ENCODE data around the gene TP53TG5. TPM values are rescaled to one million over a fixed set of nuclear protein-coding genes. Genes with fewer than 3 reads are reported as not detected.

TP53TG5 gene
- total RNA-seq, 1 donor from 2014 or later = not detected

GRCh38 chr20:45405571-45406259, 27.6 kb upstream of the TP53TG5 start:
- peak; percentile 7 for DNase-seq

- no peak for DNase-seq
These were observed 26.3 kb upstream of the TP53TG5 start for GRCh38 chr20:45404438-45404837.

DNA sequence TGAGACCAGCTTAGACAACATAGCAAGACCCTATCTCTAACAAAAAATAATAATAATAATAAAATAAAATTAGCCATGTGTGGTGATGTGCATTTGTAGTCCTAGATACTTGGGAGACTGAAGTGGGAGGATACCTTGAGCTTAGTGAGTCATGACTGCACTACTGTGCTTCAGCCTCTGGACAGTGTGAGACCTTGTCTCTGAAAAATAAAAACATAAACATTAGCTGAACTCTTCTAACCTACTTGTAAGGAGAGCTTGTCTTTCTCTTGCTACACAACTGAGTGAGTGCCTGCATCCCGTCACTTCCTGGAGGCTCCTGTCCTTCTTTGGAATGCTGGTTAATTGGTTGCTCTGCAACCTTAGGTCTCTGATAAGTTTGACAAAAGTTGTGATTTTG, 24.8 kb upstream of the TP53TG5 start:
- no peak for DNase-seq

GRCh38 chr20:45400346-45401031, 22.4 kb upstream of the TP53TG5 start:
- no peak for DNase-seq

DNA sequence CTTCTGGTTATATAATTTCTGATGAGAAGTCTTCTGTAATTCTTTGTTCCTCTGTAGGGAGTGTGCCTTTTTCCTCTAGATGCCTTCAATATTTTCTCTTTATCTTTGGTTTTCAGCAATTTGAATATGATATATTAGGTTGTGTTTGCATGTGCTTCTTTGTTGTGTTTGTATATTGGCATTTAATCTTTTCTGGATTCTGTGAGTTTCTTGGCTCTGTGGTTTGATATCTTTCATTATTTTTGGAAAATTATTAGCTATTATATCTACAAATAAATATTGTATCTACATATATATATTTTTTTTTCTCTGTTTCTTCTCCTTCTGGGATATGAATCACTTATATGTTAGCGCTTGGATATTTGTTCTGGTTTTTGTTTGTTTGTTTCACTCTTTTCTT, 20.9 kb upstream of the TP53TG5 start:
- DNase-seq = no peak

DNA sequence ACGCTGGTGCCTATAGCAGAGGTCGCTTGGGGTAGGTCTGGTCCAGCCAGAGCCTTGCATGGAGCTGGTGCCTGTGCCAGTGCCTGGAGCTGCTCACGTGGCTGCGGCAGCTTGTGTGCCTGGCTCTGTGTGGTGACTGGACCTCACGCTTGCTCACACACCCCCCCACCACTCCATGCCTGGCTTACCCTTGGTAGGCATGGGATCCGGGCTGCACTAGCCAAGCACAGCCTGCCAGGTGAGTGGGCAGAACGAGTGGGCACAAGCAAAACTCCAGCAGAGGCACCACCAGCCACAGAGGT, 16.9 kb upstream of the TP53TG5 start:
- DNase-seq = no peak

DNA sequence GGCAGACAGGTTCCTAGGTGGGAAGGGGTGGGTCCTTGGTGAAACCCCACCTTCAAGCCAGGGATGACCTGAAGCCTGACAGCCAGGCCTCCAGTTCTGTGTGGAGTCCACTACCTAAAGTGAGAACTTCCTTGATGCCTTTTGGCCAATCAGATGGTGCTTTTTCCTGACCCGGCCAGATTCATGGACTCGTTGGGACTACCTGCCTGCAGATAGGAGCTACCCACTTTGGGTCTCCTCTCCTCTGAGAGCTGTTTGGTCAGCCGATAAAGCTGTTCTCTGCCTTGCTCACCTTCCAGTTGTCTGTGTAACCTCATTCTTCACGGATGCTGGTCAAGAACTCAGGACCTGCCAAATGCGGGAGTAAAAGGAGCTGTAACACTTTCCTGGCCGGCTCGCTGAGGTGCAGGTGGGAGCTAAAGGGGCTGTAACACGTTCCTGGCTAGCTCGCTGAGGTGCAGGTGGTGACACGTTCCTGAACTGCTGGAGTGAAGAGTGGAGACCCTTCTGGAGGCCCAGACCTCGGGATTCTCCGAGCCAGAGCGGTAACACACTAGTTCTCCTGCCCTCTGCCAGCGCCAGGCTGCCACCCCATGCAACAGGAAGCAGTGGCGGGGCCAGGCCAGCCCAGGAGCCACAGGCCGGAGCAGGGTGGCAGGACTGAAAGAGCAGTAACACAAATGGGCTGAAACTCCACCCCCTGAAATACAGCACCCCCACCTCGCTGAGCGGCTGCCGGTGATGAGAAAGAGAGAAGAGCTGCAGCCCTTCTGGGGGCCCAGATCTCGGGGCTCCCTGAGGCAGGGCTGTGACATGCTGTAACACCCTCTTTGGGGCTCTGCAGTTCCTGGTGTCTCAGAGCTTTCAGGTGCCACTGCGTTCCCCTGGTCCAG, 16.3 kb upstream of the TP53TG5 start:
- no peak for DNase-seq

DNA sequence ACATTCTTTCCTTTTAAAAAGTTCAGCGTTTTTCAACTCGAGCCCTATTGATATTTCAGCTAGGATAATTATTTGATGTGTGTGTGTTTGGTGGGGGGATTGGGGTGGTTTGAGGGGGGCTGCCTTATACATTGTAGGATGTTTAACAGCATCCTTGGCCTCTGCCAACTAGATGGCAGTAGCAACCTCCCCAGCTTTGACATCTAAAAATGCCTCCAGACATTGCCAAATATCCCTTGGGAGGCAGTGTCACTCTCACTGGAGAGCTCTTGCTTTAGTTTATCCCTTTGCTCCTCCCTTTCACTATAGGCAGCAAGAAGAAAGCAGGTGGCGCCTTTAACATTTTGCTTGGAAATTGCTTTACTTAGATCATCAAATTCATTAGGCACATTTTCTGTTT, 14.6 kb upstream of the TP53TG5 start:
- no peak for DNase-seq

- no peak for DNase-seq
These were observed 13.4 kb upstream of the TP53TG5 start for GRCh38 chr20:45391559-45391958.

- no peak for DNase-seq
These were observed 12.8 kb upstream of the TP53TG5 start for GRCh38 chr20:45390931-45391330.

GRCh38 chr20:45387274-45387673, 9.1 kb upstream of the TP53TG5 start:
- no peak for DNase-seq

DNA sequence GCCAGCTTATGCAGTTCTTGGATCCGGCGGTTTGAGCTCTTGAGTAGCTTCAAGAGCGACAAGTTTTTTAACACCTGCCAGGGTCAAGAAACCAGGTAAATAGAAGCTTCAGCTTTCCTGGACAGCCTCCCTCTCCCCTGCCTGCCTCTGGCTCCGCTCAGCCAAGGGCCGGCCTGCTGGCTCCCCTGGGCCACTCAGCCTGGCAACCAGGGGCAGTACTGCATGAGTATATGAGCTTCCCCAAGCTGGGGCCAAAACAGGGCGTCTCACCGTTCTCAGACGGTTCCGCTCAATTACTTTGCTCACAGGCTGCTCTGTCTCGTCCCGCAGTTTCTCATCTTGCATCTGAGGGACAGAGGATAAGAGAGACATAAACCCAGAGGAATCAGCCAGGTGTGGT, 856 bp downstream of the TP53TG5 start:
- no peak for DNase-seq

DNA sequence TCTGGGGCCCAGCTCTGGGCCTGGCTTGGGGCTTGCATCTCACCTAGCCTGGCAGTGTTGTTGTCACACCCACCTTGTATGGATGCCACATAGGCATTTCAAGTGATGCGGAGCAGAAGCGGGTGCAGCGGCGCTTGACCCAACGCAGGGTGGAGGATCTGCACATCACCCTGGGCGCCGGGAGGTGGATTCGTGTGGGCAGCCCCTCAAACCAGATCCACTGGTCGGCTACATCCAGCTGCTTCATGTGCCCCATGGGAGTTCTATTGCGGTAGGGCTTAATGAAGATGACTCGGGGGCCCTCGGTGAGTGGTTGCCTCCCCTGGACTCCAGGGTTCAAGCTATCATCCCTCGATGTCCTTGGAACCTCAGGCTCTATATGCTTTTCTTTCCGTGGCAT, 3.2 kb downstream of the TP53TG5 start:
- DNase-seq = no peak

GRCh38 chr20:45374101-45374467, 4.0 kb downstream of the TP53TG5 start:
- DNase-seq = no peak

- DNase-seq = peak; percentile 79
These were observed 4.6 kb downstream of the TP53TG5 start for GRCh38 chr20:45373353-45374100.

- DNase-seq = peak; percentile 26
These were observed 5.3 kb downstream of the TP53TG5 start for GRCh38 chr20:45372646-45373352.

- DNase-seq = no peak
These were observed 5.9 kb downstream of the TP53TG5 start for GRCh38 chr20:45372241-45372640.

GRCh38 chr20:45370571-45371160, 7.5 kb downstream of the TP53TG5 start:
- no peak for DNase-seq

- no peak for DNase-seq
These were observed 9.7 kb downstream of the TP53TG5 start for GRCh38 chr20:45368221-45368980.

- DNase-seq = no peak
These were observed 11.0 kb downstream of the TP53TG5 start for GRCh38 chr20:45367126-45367525.

- no peak for DNase-seq
These were observed 11.5 kb downstream of the TP53TG5 start for GRCh38 chr20:45366631-45367030.
